CD4-positive, alpha-beta T cell treated with Interleukin-6 at 100 ng/mL for 8 hours (primary cell): ENCODE results near the gene LAMB4.

ENCODE experiments used
- DNase-seq: peaks from one replicate; pipeline ENCODE4 v3.0.0-alpha.2; 2020; ENCODE audit warnings: mixed read lengths, low spot score

The LAMB4 gene

GRCh38 chr7:108143658-108144420 lies 13.7 kb upstream of the LAMB4 start:
- no peak for DNase-seq

- DNase-seq, result no peak
Measured at GRCh38 chr7:108142675-108143259, 12.6 kb upstream of the LAMB4 start.

GRCh38 chr7:108142180-108142579 lies 12.0 kb upstream of the LAMB4 start:
- DNase-seq, result no peak

GRCh38 chr7:108140671-108141070 lies 10.5 kb upstream of the LAMB4 start:
- no peak for DNase-seq

GRCh38 chr7:108138911-108139310 lies 8.8 kb upstream of the LAMB4 start:
- no peak for DNase-seq

- DNase-seq, result no peak
Measured at GRCh38 chr7:108137993-108138392, 7.8 kb upstream of the LAMB4 start.

- no peak for DNase-seq
Measured at GRCh38 chr7:108137040-108137439, 6.9 kb upstream of the LAMB4 start.

GRCh38 chr7:108136191-108136688 lies 6.1 kb upstream of the LAMB4 start:
- no peak for DNase-seq

- DNase-seq, result peak; percentile 25
Measured at GRCh38 chr7:108135446-108136190, 5.5 kb upstream of the LAMB4 start.

- DNase-seq, result no peak
Measured at GRCh38 chr7:108134486-108134885, 4.3 kb upstream of the LAMB4 start.

- DNase-seq, result no peak
Measured at GRCh38 chr7:108132551-108133265, 2.5 kb upstream of the LAMB4 start.

- DNase-seq, result no peak
Measured at GRCh38 chr7:108129018-108129965, 869 bp downstream of the LAMB4 start.

GRCh38 chr7:108128514-108128913 lies 1.6 kb downstream of the LAMB4 start:
- no peak for DNase-seq

GRCh38 chr7:108127461-108127860 lies 2.7 kb downstream of the LAMB4 start:
- DNase-seq, result no peak

- DNase-seq, result no peak
Measured at GRCh38 chr7:108124820-108125219, 5.3 kb downstream of the LAMB4 start.

- no peak for DNase-seq
Measured at GRCh38 chr7:108122181-108122580, 8.0 kb downstream of the LAMB4 start.

- no peak for DNase-seq
Measured at GRCh38 chr7:108120933-108121332, 9.2 kb downstream of the LAMB4 start.

GRCh38 chr7:108120196-108120595 lies 10.0 kb downstream of the LAMB4 start:
- no peak for DNase-seq

GRCh38 chr7:108118959-108119358 lies 11.2 kb downstream of the LAMB4 start:
- DNase-seq, result no peak

GRCh38 chr7:108114117-108114841 lies 15.9 kb downstream of the LAMB4 start:
- no peak for DNase-seq
